ENCODE data around the gene STEEP1.

DNA sequence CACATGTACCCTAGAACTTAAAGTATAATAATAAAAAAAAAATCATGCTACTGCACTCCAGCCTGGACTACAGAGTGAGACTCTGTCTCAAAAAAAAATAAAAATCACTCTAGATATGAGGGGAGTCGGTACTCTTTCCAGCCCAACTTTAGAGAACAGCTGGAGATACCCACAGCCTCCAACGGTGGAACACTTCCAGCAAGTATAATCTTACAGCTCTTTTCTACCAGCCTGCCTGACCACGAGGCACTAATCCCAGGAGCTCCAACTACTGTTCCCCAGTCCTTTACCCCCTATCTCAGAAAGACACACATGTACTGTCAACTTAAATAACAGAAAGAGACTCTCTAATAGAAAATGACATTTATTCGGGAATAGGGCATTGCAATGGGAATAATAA is 46.8 kb downstream of the STEEP1 start:
- TF ChIP-seq, protein P1, sequence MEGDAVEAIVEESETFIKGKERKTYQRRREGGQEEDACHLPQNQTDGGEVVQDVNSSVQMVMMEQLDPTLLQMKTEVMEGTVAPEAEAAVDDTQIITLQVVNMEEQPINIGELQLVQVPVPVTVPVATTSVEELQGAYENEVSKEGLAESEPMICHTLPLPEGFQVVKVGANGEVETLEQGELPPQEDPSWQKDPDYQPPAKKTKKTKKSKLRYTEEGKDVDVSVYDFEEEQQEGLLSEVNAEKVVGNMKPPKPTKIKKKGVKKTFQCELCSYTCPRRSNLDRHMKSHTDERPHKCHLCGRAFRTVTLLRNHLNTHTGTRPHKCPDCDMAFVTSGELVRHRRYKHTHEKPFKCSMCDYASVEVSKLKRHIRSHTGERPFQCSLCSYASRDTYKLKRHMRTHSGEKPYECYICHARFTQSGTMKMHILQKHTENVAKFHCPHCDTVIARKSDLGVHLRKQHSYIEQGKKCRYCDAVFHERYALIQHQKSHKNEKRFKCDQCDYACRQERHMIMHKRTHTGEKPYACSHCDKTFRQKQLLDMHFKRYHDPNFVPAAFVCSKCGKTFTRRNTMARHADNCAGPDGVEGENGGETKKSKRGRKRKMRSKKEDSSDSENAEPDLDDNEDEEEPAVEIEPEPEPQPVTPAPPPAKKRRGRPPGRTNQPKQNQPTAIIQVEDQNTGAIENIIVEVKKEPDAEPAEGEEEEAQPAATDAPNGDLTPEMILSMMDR (IDR thresholded peaks at IDR 0.05) = no peak
- TF ChIP-seq, protein P2, sequence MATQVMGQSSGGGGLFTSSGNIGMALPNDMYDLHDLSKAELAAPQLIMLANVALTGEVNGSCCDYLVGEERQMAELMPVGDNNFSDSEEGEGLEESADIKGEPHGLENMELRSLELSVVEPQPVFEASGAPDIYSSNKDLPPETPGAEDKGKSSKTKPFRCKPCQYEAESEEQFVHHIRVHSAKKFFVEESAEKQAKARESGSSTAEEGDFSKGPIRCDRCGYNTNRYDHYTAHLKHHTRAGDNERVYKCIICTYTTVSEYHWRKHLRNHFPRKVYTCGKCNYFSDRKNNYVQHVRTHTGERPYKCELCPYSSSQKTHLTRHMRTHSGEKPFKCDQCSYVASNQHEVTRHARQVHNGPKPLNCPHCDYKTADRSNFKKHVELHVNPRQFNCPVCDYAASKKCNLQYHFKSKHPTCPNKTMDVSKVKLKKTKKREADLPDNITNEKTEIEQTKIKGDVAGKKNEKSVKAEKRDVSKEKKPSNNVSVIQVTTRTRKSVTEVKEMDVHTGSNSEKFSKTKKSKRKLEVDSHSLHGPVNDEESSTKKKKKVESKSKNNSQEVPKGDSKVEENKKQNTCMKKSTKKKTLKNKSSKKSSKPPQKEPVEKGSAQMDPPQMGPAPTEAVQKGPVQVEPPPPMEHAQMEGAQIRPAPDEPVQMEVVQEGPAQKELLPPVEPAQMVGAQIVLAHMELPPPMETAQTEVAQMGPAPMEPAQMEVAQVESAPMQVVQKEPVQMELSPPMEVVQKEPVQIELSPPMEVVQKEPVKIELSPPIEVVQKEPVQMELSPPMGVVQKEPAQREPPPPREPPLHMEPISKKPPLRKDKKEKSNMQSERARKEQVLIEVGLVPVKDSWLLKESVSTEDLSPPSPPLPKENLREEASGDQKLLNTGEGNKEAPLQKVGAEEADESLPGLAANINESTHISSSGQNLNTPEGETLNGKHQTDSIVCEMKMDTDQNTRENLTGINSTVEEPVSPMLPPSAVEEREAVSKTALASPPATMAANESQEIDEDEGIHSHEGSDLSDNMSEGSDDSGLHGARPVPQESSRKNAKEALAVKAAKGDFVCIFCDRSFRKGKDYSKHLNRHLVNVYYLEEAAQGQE (IDR thresholded peaks at IDR 0.05; ENCODE audit: insufficient read depth in 1 of 2, low read depth in 2 of 2, low read length in 1 of 2) = no peak
- no peak for TF ChIP-seq TCF7L2 (IDR thresholded peaks at IDR 0.05; ENCODE audit: low read depth, low read length)
